ENCODE data around the gene IL11RA. TPM values are rescaled to one million over a fixed set of nuclear protein-coding genes. Genes with fewer than 3 reads are reported as not detected.

IL11RA gene
- total RNA-seq, 5 donors from 2014 or later (not counting 1 experiment from before 2014, with no cell fraction given), result 166 to 220 (median 180) TPM

- WGBS (ENCODE audit: insufficient coverage), result no CpG with 5 or more reads among the region's 4 CpGs
- POLR2A ChIA-PET, result no interaction called here
Measured at GRCh38 chr9:34689116-34689470, 37.1 kb downstream of the IL11RA start.

DNA sequence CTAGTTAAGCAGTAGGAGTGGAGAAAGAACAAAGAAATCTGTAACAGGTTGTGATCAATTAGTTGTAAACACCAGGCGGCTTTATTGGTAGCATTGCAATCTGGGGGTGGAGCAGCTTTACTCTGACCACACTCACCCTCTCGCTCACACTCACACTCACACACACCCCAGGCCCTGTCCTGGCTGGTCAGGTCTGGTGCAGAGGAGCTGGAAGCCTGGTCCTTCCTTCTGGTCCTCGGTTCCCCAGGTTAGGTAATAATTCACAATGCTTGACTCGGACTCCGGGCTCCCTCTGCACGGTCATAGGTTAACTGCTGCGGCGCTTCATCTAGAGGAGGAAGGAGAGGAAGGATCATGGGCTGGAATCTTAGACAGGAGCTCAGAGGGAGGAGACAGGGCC is 37.5 kb downstream of the IL11RA start:
- Mint-ChIP-seq H3K27ac (no peak overlapping the region), H3K4me1 (peaks cover 0 to 5% (median 0%) of the 10 kb centered on the region in 3 donors), H3K36me3 (no peaks in the 10 kb centered on the region), H3K4me3 (no peak overlapping the region), H3K27me3 (peaks cover 0 to 5% of the 10 kb centered on the region in 2 donors), H3K9me3 (no peaks in the 10 kb centered on the region)
- no peak overlapping the region for H3K27ac ChIP-seq (ENCODE audit: low read length)
- ChIA-PET POLR2A (no interaction called here), CTCF (no interaction called here)
- ATAC-seq (replicated peaks in 1 of 4) (no peak), DNase-seq (no peak)
- H3K36me3 ChIP-seq (ENCODE audit: control insufficient read depth in 2 of 2, extremely low read depth in 1 of 2, insufficient read depth in 1 of 2, low read length in 1 of 2), result no peaks in the 10 kb centered on the region
- peaks cover 0 to 17% of the 10 kb centered on the region in 2 experiments for H3K27me3 ChIP-seq (replicated peaks in 1 of 2; ENCODE audit: control insufficient read depth in 2 of 2, extremely low read depth in 1 of 2, insufficient read depth in 2 of 2, low read length in 1 of 2)
- WGBS (ENCODE audit: insufficient coverage), result 89% methylated on average over 6 of the region's 8 CpGs
- no peak overlapping the region for H3K4me3 ChIP-seq (ENCODE audit: control insufficient read depth in 1 of 2, extremely low read depth in 1 of 2, low read length in 1 of 2)
- H3K9me3 ChIP-seq, result no peaks in the 10 kb centered on the region
- H3K4me1 ChIP-seq (ENCODE audit: control insufficient read depth in 1 of 2, extremely low read depth in 1 of 2, insufficient read depth in 2 of 2, low read length in 2 of 2), result no peaks in the 10 kb centered on the region

More at GRCh38 chr9:34689116-34689470, 37.1 kb downstream of the IL11RA start:
- Histone ChIP-seq H3K27me3 (replicated peaks in 1 of 2; ENCODE audit: control insufficient read depth in 2 of 2, extremely low read depth in 1 of 2, insufficient read depth in 2 of 2, low read length in 1 of 2) (peaks cover 0 to 17% of the 10 kb centered on the region in 2 experiments), H3K4me1 (ENCODE audit: control insufficient read depth in 1 of 2, extremely low read depth in 1 of 2, insufficient read depth in 2 of 2, low read length in 2 of 2) (no peaks in the 10 kb centered on the region), H3K4me3 (ENCODE audit: control insufficient read depth in 1 of 2, extremely low read depth in 1 of 2, low read length in 1 of 2) (no peak overlapping the region), H3K27ac (ENCODE audit: low read length) (no peak overlapping the region), H3K36me3 (ENCODE audit: control insufficient read depth in 2 of 2, extremely low read depth in 1 of 2, insufficient read depth in 1 of 2, low read length in 1 of 2) (no peaks in the 10 kb centered on the region), H3K9me3 (no peaks in the 10 kb centered on the region)
- Mint-ChIP-seq H3K4me1 (peaks cover 0 to 5% (median 0%) of the 10 kb centered on the region in 3 donors), H3K9me3 (no peaks in the 10 kb centered on the region), H3K27ac (no peak overlapping the region), H3K36me3 (no peaks in the 10 kb centered on the region), H3K27me3 (peaks cover 0 to 5% of the 10 kb centered on the region in 2 donors), H3K4me3 (no peak overlapping the region)
- CTCF ChIA-PET, result no interaction called here
- ATAC-seq (replicated peaks in 1 of 4), result no peak
- DNase-seq, result no peak

- DNase-seq, result no peak
- CTCF ChIA-PET, result no interaction called here
- Histone ChIP-seq H3K4me3 (ENCODE audit: control insufficient read depth in 1 of 2, extremely low read depth in 1 of 2, low read length in 1 of 2) (no peak within 1 kb of the TSS), H3K4me1 (ENCODE audit: control insufficient read depth in 1 of 2, extremely low read depth in 1 of 2, insufficient read depth in 2 of 2, low read length in 2 of 2) (no peaks in the 10 kb centered on the region), H3K27me3 (replicated peaks in 1 of 2; ENCODE audit: control insufficient read depth in 2 of 2, extremely low read depth in 1 of 2, insufficient read depth in 2 of 2, low read length in 1 of 2) (peaks cover 0 to 17% of the 10 kb centered on the region in 2 experiments), H3K36me3 (ENCODE audit: control insufficient read depth in 2 of 2, extremely low read depth in 1 of 2, insufficient read depth in 1 of 2, low read length in 1 of 2) (no peaks in the 10 kb centered on the region), H3K9me3 (no peaks in the 10 kb centered on the region), H3K27ac (ENCODE audit: low read length) (no peak within 1 kb of the TSS)
- POLR2A ChIA-PET, result no interaction called here
- Mint-ChIP-seq H3K4me1 (peaks cover 0 to 5% (median 0%) of the 10 kb centered on the region in 3 donors), H3K9me3 (no peaks in the 10 kb centered on the region), H3K27me3 (peaks cover 0 to 5% of the 10 kb centered on the region in 2 donors), H3K36me3 (no peaks in the 10 kb centered on the region), H3K4me3 (no peak within 1 kb of the TSS), H3K27ac (no peak within 1 kb of the TSS)
- no peak for ATAC-seq (replicated peaks in 1 of 4)
- 48% methylated on average over 3 of the region's 6 CpGs for WGBS (ENCODE audit: insufficient coverage)
Measured at GRCh38 chr9:34690983-34691935, 39.3 kb downstream of the IL11RA start, which contains the start of gene CCL19. Gene CCL19, minus strand, starts transcription at chr9:34691276. Its CDS starts 137 bp downstream, at chr9:34691139.

DNA sequence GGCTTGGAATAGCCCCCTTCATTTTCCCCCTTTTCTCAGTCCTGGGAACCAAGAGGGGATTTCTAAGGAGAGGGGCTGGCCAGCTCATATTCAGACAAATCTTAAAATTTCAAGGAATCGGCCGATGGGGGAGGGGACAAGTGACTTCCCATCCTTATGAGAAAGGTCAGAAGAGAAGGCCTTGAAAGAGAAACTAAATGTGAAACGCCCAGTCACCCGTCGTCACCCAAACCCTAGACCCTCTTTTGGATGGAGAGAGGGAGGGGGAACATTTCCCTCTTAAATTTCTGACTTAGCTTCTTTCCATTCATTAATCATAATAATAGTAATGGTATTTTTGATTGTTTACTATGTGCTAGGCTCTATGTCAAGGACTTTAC is 39.9 kb downstream of the IL11RA start:
- Histone ChIP-seq H3K36me3 (ENCODE audit: control insufficient read depth in 2 of 2, extremely low read depth in 1 of 2, insufficient read depth in 1 of 2, low read length in 1 of 2) (no peaks in the 10 kb centered on the region), H3K9me3 (no peaks in the 10 kb centered on the region), H3K4me1 (ENCODE audit: control insufficient read depth in 1 of 2, extremely low read depth in 1 of 2, insufficient read depth in 2 of 2, low read length in 2 of 2) (no peaks in the 10 kb centered on the region), H3K27ac (ENCODE audit: low read length) (no peak overlapping the region), H3K27me3 (replicated peaks in 1 of 2; ENCODE audit: control insufficient read depth in 2 of 2, extremely low read depth in 1 of 2, insufficient read depth in 2 of 2, low read length in 1 of 2) (peaks cover 0 to 17% of the 10 kb centered on the region in 2 experiments), H3K4me3 (ENCODE audit: control insufficient read depth in 1 of 2, extremely low read depth in 1 of 2, low read length in 1 of 2) (no peak overlapping the region)
- H3K27me3 Mint-ChIP-seq, result peaks cover 0 to 5% of the 10 kb centered on the region in 2 donors
- H3K9me3 Mint-ChIP-seq, result no peaks in the 10 kb centered on the region
- no peak for ATAC-seq (replicated peaks in 1 of 4)
- DNase-seq, result no peak
- peaks cover 0 to 5% (median 0%) of the 10 kb centered on the region in 3 donors for H3K4me1 Mint-ChIP-seq
- H3K4me3 Mint-ChIP-seq, result no peak overlapping the region
- ChIA-PET POLR2A (no interaction called here), CTCF (no interaction called here)
- WGBS (ENCODE audit: insufficient coverage), result no CpG with 5 or more reads among the region's 5 CpGs
- no peaks in the 10 kb centered on the region for H3K36me3 Mint-ChIP-seq
- H3K27ac Mint-ChIP-seq, result no peak overlapping the region

DNA sequence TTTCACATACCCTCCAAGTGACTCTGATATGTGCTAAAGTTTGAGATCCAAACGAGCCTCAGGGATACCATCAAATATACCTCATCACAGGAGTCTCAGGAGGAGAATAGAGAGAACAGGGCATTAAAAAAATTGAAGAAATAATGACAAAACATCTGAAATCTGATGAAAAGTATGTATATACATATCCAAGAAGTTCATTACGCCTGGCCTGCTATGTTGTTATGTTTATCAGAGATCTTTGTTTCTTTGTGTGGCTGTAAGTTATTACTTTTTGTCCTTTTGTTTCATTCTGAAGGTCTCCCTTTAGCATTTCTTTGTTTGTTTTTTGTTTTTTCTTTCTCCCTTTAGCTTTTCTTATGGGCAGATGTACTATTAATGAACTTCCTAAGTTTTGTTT is 41.6 kb downstream of the IL11RA start:
- peaks cover 0 to 12% of the 10 kb centered on the region in 2 experiments for H3K27me3 ChIP-seq (replicated peaks in 1 of 2; ENCODE audit: control insufficient read depth in 2 of 2, extremely low read depth in 1 of 2, insufficient read depth in 2 of 2, low read length in 1 of 2)
- POLR2A ChIA-PET, result no interaction called here
- no peak for ATAC-seq (replicated peaks in 1 of 4)

DNA sequence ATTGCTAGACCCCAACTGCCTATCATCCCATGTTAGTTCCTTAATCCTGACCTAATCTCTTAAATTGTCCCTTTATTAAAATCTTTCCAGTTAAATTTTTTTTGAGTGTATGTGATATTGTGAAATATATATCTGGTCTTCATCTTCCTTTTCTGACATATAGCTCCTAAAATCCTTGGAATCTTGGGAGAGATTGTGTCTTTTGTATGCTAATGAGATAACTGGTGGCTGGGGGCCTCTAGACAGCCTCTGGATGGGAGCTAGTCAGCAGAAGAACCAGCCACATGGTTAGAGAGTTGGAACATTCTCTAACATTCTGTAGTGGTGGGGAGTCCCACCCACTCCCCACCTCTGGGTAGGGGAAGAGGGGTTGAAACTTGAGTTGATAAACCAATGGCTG is 42.8 kb downstream of the IL11RA start:
- ATAC-seq (replicated peaks in 1 of 4) (no peak), DNase-seq (no peak)
- Mint-ChIP-seq H3K9me3 (no peaks in the 10 kb centered on the region), H3K4me1 (no peaks in the 10 kb centered on the region), H3K27me3 (peaks cover 2 to 3% of the 10 kb centered on the region in 2 donors), H3K27ac (peak overlapping the region in 1 of 2 donors; percentile 44), H3K36me3 (no peaks in the 10 kb centered on the region), H3K4me3 (no peak overlapping the region)
- Histone ChIP-seq H3K27ac (ENCODE audit: low read length) (no peak overlapping the region), H3K27me3 (replicated peaks in 1 of 2; ENCODE audit: control insufficient read depth in 2 of 2, extremely low read depth in 1 of 2, insufficient read depth in 2 of 2, low read length in 1 of 2) (peaks cover 0 to 7% of the 10 kb centered on the region in 2 experiments), H3K9me3 (no peaks in the 10 kb centered on the region), H3K4me3 (ENCODE audit: control insufficient read depth in 1 of 2, extremely low read depth in 1 of 2, low read length in 1 of 2) (no peak overlapping the region), H3K36me3 (ENCODE audit: control insufficient read depth in 2 of 2, extremely low read depth in 1 of 2, insufficient read depth in 1 of 2, low read length in 1 of 2) (no peaks in the 10 kb centered on the region), H3K4me1 (ENCODE audit: control insufficient read depth in 1 of 2, extremely low read depth in 1 of 2, insufficient read depth in 2 of 2, low read length in 2 of 2) (no peaks in the 10 kb centered on the region)
- POLR2A ChIA-PET, result no interaction called here
- CTCF ChIA-PET, result no interaction called here

More for the DNA sequence above, 41.6 kb downstream of the IL11RA start:
- Histone ChIP-seq H3K4me3 (ENCODE audit: control insufficient read depth in 1 of 2, extremely low read depth in 1 of 2, low read length in 1 of 2) (no peak overlapping the region), H3K4me1 (ENCODE audit: control insufficient read depth in 1 of 2, extremely low read depth in 1 of 2, insufficient read depth in 2 of 2, low read length in 2 of 2) (no peaks in the 10 kb centered on the region), H3K27ac (ENCODE audit: low read length) (no peak overlapping the region), H3K9me3 (no peaks in the 10 kb centered on the region), H3K36me3 (ENCODE audit: control insufficient read depth in 2 of 2, extremely low read depth in 1 of 2, insufficient read depth in 1 of 2, low read length in 1 of 2) (no peaks in the 10 kb centered on the region)
- Mint-ChIP-seq H3K27me3 (peaks cover 0 to 5% of the 10 kb centered on the region in 2 donors), H3K9me3 (no peaks in the 10 kb centered on the region), H3K36me3 (no peaks in the 10 kb centered on the region), H3K27ac (no peak overlapping the region), H3K4me3 (no peak overlapping the region), H3K4me1 (peaks cover 0 to 5% (median 0%) of the 10 kb centered on the region in 3 donors)
- CTCF ChIA-PET, result interaction anchor here in 1 of 2 donors (0.7 kb wide), 1 partner anchor 36 kb away, joined by 3 read pairs; no protein-coding TSS in a partner anchor
- no peak for DNase-seq
- WGBS (ENCODE audit: insufficient coverage), result no CpG with 5 or more reads among the region's 2 CpGs

Measured in T-cell (primary cell).